ENCODE measurements around the gene SLIT3.

DNA sequence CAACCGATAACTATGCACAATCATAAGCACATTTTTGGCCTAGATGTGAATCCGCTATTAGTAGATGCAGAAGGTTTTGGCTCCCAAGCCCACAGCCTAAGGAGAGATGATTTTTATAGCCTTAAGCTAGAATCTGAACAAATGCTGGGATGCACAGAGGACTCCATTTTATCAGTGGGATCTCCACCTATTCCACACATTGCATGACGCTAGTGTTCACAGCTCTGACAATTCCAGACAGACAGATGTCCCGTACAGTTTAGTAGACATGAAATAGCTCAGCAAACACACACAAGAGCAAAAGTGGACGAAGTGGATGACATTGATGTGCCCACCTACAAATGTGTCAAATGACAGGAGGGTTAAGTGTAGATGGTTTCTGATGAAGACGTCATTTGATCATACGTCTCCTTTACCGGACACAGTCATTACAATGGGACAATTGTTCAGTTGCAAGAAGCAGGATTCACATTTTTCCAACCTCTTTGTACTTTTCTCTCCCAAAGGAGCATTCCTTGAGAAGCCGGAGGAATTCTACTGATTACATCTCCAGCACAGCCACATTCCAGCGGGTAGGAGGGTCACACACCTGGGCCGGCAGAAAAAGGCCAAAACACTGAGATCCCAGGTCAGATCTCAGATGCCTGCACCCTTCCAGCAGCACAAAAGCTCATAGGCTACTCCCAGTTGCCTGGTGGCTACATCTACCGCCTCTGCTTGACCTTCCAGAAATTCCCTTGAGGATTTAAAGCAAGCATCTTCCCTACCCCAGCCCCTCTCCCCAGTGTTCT lies 202.4 kb downstream of the SLIT3 start:
- TF ChIP-seq, protein P1, sequence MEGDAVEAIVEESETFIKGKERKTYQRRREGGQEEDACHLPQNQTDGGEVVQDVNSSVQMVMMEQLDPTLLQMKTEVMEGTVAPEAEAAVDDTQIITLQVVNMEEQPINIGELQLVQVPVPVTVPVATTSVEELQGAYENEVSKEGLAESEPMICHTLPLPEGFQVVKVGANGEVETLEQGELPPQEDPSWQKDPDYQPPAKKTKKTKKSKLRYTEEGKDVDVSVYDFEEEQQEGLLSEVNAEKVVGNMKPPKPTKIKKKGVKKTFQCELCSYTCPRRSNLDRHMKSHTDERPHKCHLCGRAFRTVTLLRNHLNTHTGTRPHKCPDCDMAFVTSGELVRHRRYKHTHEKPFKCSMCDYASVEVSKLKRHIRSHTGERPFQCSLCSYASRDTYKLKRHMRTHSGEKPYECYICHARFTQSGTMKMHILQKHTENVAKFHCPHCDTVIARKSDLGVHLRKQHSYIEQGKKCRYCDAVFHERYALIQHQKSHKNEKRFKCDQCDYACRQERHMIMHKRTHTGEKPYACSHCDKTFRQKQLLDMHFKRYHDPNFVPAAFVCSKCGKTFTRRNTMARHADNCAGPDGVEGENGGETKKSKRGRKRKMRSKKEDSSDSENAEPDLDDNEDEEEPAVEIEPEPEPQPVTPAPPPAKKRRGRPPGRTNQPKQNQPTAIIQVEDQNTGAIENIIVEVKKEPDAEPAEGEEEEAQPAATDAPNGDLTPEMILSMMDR (IDR thresholded peaks at IDR 0.05), result no peak
- no peak for TF ChIP-seq EZH2 (IDR thresholded peaks at IDR 0.05)
- TF ChIP-seq EZH2phosphoT487 (IDR thresholded peaks at IDR 0.05), result no peak
